ENCODE measurements around the gene SCARF1.

SCARF1 gene

GRCh38 chr17:1648173-1648962 is 2.8 kb upstream of the SCARF1 start:
- no peak for DNase-seq

- DNase-seq = no peak
Measured at GRCh38 chr17:1647802-1648171, 2.3 kb upstream of the SCARF1 start.

- DNase-seq = no peak
Measured at GRCh38 chr17:1646199-1646875, 805 bp upstream of the SCARF1 start.

GRCh38 chr17:1644493-1645206 is 882 bp downstream of the SCARF1 start:
- DNase-seq = peak; percentile 32 to 34

- DNase-seq = no peak
Measured at GRCh38 chr17:1643999-1644492, 1.5 kb downstream of the SCARF1 start.

GRCh38 chr17:1643293-1643998 is 2.1 kb downstream of the SCARF1 start:
- peak in 1 of 2 donors; percentile 48 for DNase-seq

GRCh38 chr17:1641065-1641403 is 4.5 kb downstream of the SCARF1 start:
- DNase-seq = no peak

- no peak for DNase-seq
Measured at GRCh38 chr17:1640329-1641064, 5.0 kb downstream of the SCARF1 start.

- DNase-seq = no peak
Measured at GRCh38 chr17:1639549-1640180, 5.9 kb downstream of the SCARF1 start.

GRCh38 chr17:1638624-1639300 is 6.8 kb downstream of the SCARF1 start:
- no peak for DNase-seq

GRCh38 chr17:1638171-1638590 is 7.4 kb downstream of the SCARF1 start:
- DNase-seq = no peak

- DNase-seq = no peak
Measured at GRCh38 chr17:1636732-1637285, 8.7 kb downstream of the SCARF1 start.

- DNase-seq = no peak
Measured at GRCh38 chr17:1635675-1636465, 9.7 kb downstream of the SCARF1 start.

- no peak for DNase-seq
Measured at GRCh38 chr17:1634841-1635650, 10.5 kb downstream of the SCARF1 start.

GRCh38 chr17:1630662-1631061 is 14.9 kb downstream of the SCARF1 start:
- DNase-seq = no peak

- peak; percentile 80 to 86 for DNase-seq
Measured at GRCh38 chr17:1629504-1630310, 15.8 kb downstream of the SCARF1 start.

- DNase-seq = peak; percentile 77 to 85
Measured at GRCh38 chr17:1628856-1629503, 16.6 kb downstream of the SCARF1 start.
